Measurements from ENCODE around the gene MBD5.

The MBD5 gene

DNA sequence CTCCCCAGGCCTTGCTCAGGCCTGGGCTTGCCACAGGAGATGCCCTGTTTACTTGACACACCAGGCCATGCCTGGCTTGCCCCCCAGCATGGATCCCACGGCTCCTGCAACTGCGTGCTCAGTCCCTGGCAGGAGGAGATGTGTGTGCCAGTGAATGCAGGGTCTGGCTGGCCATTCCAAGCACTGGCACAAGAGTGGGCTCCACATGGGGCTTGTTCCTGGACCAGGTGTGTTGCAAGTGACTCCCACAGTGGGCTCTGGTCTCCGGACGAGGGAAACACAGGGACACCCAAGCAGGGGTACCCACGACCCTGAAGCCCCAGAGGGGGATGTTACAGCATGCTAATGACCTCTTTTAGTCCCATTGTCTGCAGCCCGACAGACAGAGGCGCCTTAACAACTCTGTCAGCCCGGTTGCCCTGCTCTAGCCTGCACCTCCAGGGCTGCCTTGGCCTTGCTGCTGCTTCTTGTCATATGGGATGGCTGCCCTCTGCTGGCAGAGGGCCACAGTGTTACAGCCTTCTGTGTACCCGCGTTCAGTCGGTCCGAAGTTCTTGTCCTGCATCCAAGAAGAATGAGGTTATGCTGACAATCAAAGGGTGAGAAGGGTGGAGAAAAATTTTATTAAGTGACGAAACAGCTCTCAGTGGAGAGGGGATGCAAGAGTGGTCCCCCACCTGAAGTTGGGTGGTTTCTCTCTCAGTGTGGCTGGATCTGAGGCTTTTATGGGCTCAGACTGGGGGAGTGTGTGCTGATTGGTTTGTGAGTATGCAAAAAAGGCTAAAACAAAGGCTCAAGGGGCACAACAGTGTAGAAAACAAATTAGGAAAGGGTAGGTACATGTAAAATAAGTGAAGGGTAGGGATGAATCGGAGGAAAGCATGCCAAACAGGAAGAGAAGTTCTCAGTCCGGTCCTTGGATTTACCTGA, 180.4 kb downstream of the MBD5 start:
- H3K27me3 ChIP-seq (ENCODE audit: control insufficient read depth, insufficient read depth, low read length) = no peaks in the 10 kb centered on the region
- no peaks in the 10 kb centered on the region for H3K36me3 ChIP-seq (ENCODE audit: control insufficient read depth, insufficient read depth, low read length)
- no peaks in the 10 kb centered on the region for H3K4me1 ChIP-seq (ENCODE audit: control insufficient read depth, insufficient read depth, low read length)
- no peak overlapping the region for H3K4me3 ChIP-seq (ENCODE audit: low read length)
- H3K9ac ChIP-seq (ENCODE audit: low read length) = no peak overlapping the region
- H3K9me3 ChIP-seq (ENCODE audit: control insufficient read depth, low read length) = no peaks in the 10 kb centered on the region

DNA sequence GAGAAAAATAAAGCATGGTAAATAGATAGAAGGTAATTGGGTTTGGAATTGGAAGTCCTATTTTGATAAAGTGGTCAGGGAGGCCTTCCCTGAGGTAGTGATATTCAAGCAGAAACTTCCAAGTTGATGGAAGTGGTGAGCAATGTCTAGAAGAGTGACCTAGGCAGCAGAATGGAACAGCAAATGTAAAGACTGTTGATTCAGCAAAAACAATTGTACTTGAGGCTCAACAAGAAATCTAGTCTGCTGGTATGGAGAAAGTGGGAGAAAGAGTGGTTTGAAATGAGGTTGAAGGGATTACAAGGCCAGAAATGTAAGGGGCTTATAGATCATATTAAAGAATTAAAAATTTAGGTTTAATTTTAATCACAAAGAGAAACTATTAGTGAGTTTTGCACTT, 181.3 kb downstream of the MBD5 start:
- Histone ChIP-seq H3K9ac (ENCODE audit: low read length) (no peak overlapping the region), H3K27me3 (ENCODE audit: control insufficient read depth, insufficient read depth, low read length) (no peaks in the 10 kb centered on the region), H3K36me3 (ENCODE audit: control insufficient read depth, insufficient read depth, low read length) (no peaks in the 10 kb centered on the region), H3K9me3 (ENCODE audit: control insufficient read depth, low read length) (no peaks in the 10 kb centered on the region), H3K4me3 (ENCODE audit: low read length) (no peak overlapping the region), H3K4me1 (ENCODE audit: control insufficient read depth, insufficient read depth, low read length) (no peaks in the 10 kb centered on the region)

DNA sequence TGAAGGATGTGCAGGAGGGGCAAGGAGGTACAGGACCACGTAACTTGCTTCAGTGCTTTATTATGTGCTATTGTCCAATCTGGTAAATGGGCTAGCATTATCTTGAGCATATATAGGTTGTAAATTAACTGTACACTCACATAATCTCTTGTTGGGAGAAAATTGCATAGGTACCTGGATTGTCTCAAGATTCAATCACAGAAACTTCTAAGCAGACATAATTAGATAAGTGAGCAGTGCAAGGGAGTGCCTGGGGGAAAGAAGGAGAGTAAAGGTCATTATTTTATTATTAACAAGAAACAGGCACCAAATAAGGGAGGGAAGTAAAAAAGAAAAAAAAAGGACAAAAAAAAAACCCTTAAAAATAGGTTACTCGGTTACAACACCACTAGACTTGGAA, 186.2 kb downstream of the MBD5 start:
- Histone ChIP-seq H3K4me3 (ENCODE audit: low read length) (no peak overlapping the region), H3K9ac (ENCODE audit: low read length) (no peak overlapping the region), H3K4me1 (ENCODE audit: control insufficient read depth, insufficient read depth, low read length) (no peaks in the 10 kb centered on the region)

DNA sequence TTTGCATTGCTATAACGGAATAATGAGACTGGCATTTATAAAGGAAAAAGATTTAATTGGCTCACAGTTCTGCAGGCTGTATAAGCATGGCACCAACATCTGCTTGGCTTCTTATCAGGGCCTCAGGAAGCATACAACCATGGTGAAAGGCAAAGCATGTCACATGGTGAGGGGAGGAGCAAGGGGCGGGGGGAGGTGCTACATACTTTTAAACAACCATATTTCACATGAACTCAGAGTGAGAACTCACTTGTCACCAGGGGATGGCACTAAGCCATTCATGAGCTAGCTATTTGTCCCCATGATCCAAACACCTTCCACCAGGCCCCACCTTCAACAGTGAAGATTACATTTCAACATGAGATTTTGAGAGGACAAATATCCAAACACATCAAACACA, 188.7 kb downstream of the MBD5 start:
- no peak overlapping the region for H3K9ac ChIP-seq (ENCODE audit: low read length)
- H3K4me1 ChIP-seq (ENCODE audit: control insufficient read depth, insufficient read depth, low read length) = no peaks in the 10 kb centered on the region
- H3K9me3 ChIP-seq (ENCODE audit: control insufficient read depth, low read length) = no peaks in the 10 kb centered on the region
- H3K4me3 ChIP-seq (ENCODE audit: low read length) = no peak overlapping the region
- H3K36me3 ChIP-seq (ENCODE audit: control insufficient read depth, insufficient read depth, low read length) = no peaks in the 10 kb centered on the region
- no peaks in the 10 kb centered on the region for H3K27me3 ChIP-seq (ENCODE audit: control insufficient read depth, insufficient read depth, low read length)

More for the DNA sequence above, 186.2 kb downstream of the MBD5 start:
- H3K9me3 ChIP-seq (ENCODE audit: control insufficient read depth, low read length) = no peaks in the 10 kb centered on the region
- H3K36me3 ChIP-seq (ENCODE audit: control insufficient read depth, insufficient read depth, low read length) = no peaks in the 10 kb centered on the region
- no peaks in the 10 kb centered on the region for H3K27me3 ChIP-seq (ENCODE audit: control insufficient read depth, insufficient read depth, low read length)

DNA sequence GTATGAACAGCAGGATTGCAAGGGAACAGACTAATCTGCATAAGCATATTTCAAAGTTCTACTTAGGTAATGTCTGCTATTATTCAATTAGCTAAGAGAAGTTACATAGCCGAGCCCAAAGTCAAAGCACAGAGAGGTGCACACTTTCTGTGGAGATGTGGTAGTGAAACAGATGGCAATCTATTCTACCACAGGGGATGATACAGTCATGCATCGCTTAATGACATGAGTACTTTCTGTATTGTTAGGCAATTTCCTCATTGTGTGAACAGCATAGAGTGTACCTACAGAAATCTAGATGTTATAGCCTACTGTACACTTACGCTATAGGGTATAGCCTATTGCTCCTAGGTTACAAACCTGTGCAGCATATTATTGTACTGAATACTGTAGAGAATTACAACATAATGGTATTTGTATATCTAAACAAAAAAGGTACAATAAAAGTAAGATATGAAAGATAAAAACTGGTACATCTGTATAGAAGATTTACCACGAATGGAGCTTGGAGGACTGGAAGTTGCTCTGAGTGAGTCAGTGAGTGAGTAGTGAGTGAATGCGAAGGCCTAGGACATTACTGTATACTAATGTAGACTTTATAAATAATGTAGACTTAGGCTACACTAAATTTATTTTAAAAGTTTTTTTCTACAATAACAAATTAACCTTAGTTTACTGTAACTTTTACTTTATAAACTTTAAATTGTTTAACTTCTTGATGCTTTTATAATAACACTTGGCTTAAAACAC, 197.6 kb downstream of the MBD5 start:
- H3K36me3 ChIP-seq (ENCODE audit: control insufficient read depth, insufficient read depth, low read length) = no peaks in the 10 kb centered on the region
- H3K4me3 ChIP-seq (ENCODE audit: low read length) = no peak overlapping the region
- no peaks in the 10 kb centered on the region for H3K27me3 ChIP-seq (ENCODE audit: control insufficient read depth, insufficient read depth, low read length)
- H3K4me1 ChIP-seq (ENCODE audit: control insufficient read depth, insufficient read depth, low read length) = no peaks in the 10 kb centered on the region
- H3K9me3 ChIP-seq (ENCODE audit: control insufficient read depth, low read length) = no peaks in the 10 kb centered on the region
- H3K9ac ChIP-seq (ENCODE audit: low read length) = no peak overlapping the region

DNA sequence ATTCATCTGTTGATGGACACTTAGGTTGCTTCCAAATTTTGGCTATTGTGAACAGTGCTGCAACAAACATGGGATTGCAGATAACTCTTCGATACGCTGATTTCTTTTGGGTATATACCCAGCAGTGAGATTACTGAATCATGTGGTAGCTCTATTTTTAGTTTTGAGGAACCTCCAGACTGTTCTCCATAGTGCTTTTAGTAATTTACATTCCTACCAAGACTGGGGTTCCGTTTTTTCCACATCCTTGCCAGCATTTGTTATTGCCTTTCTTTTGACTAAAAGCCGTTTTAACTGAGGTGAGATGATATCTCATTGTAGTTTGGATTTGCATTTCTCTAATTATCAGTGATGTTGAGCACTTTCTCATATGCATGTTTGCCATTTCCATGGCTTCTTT, 200.3 kb downstream of the MBD5 start:
- Histone ChIP-seq H3K9me3 (ENCODE audit: control insufficient read depth, low read length) (no peaks in the 10 kb centered on the region), H3K27me3 (ENCODE audit: control insufficient read depth, insufficient read depth, low read length) (no peaks in the 10 kb centered on the region), H3K4me1 (ENCODE audit: control insufficient read depth, insufficient read depth, low read length) (no peaks in the 10 kb centered on the region), H3K4me3 (ENCODE audit: low read length) (no peak overlapping the region), H3K36me3 (ENCODE audit: control insufficient read depth, insufficient read depth, low read length) (no peaks in the 10 kb centered on the region), H3K9ac (ENCODE audit: low read length) (no peak overlapping the region)

DNA sequence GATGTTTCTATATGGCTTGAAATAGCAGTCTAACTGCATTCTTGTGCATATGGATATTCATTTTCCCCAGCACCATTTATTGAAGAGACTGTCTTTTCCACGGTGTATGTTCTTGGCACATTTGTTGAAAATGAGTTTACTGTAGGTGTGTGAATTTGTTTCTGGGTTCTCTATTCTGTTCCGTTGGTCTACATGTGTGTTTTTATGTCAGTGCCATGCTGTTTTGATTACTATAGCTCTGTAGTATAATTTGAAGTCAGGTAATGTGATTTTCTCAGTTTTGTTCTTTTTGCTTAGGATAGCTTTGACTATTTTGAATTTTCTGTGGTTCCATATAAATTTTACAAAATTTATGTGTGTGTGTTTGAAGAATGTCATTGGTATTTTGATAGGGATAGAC, 201.0 kb downstream of the MBD5 start:
- Histone ChIP-seq H3K36me3 (ENCODE audit: control insufficient read depth, insufficient read depth, low read length) (no peaks in the 10 kb centered on the region), H3K9ac (ENCODE audit: low read length) (no peak overlapping the region), H3K9me3 (ENCODE audit: control insufficient read depth, low read length) (no peaks in the 10 kb centered on the region), H3K4me1 (ENCODE audit: control insufficient read depth, insufficient read depth, low read length) (no peaks in the 10 kb centered on the region), H3K4me3 (ENCODE audit: low read length) (no peak overlapping the region), H3K27me3 (ENCODE audit: control insufficient read depth, insufficient read depth, low read length) (no peaks in the 10 kb centered on the region)

DNA sequence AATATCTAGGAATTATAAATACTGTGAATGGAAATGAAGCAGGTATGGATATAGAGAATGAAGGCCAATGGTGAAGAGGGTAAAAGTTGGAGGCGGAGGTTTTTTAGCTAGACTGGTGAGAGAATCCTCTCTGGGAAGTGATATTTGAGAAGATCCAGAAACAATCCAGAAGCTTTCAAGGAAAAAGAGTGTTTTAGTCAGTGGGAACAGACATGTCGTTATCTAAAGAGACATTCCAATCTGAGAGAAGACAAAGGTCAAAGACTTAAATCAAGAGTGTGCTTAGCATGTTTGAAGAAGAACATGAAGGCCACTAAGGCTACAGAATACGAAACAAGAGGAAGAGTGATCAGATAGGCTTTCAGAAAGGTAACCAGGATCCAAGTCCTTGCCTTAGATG, 211.0 kb downstream of the MBD5 start:
- H3K4me1 ChIP-seq (ENCODE audit: control insufficient read depth, insufficient read depth, low read length) = no peaks in the 10 kb centered on the region
- no peaks in the 10 kb centered on the region for H3K9me3 ChIP-seq (ENCODE audit: control insufficient read depth, low read length)
- H3K4me3 ChIP-seq (ENCODE audit: low read length) = no peak overlapping the region
- no peaks in the 10 kb centered on the region for H3K36me3 ChIP-seq (ENCODE audit: control insufficient read depth, insufficient read depth, low read length)
- no peak overlapping the region for H3K9ac ChIP-seq (ENCODE audit: low read length)
- no peaks in the 10 kb centered on the region for H3K27me3 ChIP-seq (ENCODE audit: control insufficient read depth, insufficient read depth, low read length)

DNA sequence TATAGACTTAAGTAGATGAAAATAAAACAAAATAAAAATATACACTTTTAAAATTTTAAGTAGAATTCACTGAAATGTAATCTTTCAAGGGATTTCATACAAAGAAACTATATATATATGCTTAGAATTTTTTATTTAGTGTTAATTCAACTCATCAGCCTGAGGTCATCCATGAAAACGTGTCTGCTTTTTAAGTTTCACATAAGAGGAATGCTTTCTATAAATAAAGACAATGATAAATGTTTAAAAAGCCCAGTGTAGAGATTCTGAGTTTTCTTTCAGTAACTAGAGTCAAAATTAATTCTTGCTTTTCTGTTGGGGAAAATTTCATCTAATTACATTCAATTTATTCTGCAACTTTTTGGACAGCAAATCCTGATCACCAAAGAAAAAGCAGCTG, 213.3 kb downstream of the MBD5 start:
- Histone ChIP-seq H3K27me3 (ENCODE audit: control insufficient read depth, insufficient read depth, low read length) (no peaks in the 10 kb centered on the region), H3K4me1 (ENCODE audit: control insufficient read depth, insufficient read depth, low read length) (no peaks in the 10 kb centered on the region), H3K9ac (ENCODE audit: low read length) (no peak overlapping the region), H3K4me3 (ENCODE audit: low read length) (no peak overlapping the region), H3K9me3 (ENCODE audit: control insufficient read depth, low read length) (no peaks in the 10 kb centered on the region), H3K36me3 (ENCODE audit: control insufficient read depth, insufficient read depth, low read length) (no peaks in the 10 kb centered on the region)

DNA sequence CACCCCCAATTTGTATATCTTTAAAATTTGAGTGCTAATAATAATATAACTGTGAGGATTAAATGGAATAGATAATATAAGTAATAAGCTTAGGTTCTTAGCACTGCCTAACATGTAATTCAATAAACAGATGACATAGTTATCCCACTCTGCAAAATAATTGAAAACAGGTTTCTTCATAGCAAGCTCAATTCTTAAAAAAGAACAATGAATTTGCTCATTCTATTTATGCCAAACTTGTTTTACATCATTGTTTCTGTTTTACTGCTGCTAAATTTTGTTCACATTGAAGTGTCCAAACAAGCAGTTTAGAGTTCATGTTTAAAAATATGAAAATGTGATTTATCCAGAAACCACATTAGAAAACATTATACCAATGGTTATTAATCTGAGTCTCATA, 217.0 kb downstream of the MBD5 start:
- Histone ChIP-seq H3K9ac (ENCODE audit: low read length) (no peak overlapping the region), H3K36me3 (ENCODE audit: control insufficient read depth, insufficient read depth, low read length) (no peaks in the 10 kb centered on the region), H3K9me3 (ENCODE audit: control insufficient read depth, low read length) (no peaks in the 10 kb centered on the region), H3K4me1 (ENCODE audit: control insufficient read depth, insufficient read depth, low read length) (no peaks in the 10 kb centered on the region), H3K4me3 (ENCODE audit: low read length) (no peak overlapping the region), H3K27me3 (ENCODE audit: control insufficient read depth, insufficient read depth, low read length) (no peaks in the 10 kb centered on the region)

DNA sequence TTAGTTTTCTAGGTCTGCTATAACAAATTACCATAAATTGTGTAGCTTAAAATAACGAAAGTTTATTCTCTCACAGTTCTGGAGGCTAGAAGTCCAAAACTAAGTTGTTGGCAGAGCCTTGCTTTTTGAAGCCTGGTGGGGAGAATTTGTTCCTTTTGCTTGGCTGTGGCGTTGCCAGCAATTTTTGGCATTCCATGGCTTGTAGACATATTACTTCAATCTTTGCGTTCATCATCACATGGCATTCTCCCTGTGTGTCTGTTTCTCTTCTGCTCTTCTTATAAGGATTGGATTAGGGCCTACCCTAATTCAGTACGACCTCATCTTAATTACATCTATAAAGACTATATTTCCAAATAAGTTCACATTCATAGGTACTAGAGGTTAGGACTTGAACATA, 217.7 kb downstream of the MBD5 start:
- Histone ChIP-seq H3K4me3 (ENCODE audit: low read length) (no peak overlapping the region), H3K27me3 (ENCODE audit: control insufficient read depth, insufficient read depth, low read length) (no peaks in the 10 kb centered on the region), H3K9ac (ENCODE audit: low read length) (no peak overlapping the region), H3K4me1 (ENCODE audit: control insufficient read depth, insufficient read depth, low read length) (no peaks in the 10 kb centered on the region), H3K36me3 (ENCODE audit: control insufficient read depth, insufficient read depth, low read length) (no peaks in the 10 kb centered on the region), H3K9me3 (ENCODE audit: control insufficient read depth, low read length) (no peaks in the 10 kb centered on the region)

DNA sequence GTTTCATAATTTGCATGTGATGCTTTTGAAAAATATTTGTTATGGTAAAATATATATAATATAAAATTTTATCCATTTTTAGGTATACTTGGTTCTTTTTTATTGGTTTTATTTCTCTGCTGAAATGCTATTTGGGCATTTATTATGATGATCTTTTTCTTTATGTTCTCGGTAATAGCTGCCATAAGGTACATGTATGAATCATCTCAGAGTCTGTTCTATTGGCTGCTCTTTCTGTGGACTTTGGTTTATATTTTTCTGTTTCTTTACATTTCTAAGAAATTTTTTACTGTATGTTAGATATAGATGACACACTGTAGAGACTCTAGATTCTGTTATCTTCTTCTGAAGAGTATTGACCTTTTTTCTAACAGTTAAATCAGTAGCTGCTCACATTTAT, 219.9 kb downstream of the MBD5 start:
- Histone ChIP-seq H3K4me1 (ENCODE audit: control insufficient read depth, insufficient read depth, low read length) (no peaks in the 10 kb centered on the region), H3K27me3 (ENCODE audit: control insufficient read depth, insufficient read depth, low read length) (no peaks in the 10 kb centered on the region), H3K36me3 (ENCODE audit: control insufficient read depth, insufficient read depth, low read length) (no peaks in the 10 kb centered on the region), H3K4me3 (ENCODE audit: low read length) (no peak overlapping the region), H3K9me3 (ENCODE audit: control insufficient read depth, low read length) (no peaks in the 10 kb centered on the region), H3K9ac (ENCODE audit: low read length) (no peak overlapping the region)
